ENCODE results near the gene ECI1.

DNA sequence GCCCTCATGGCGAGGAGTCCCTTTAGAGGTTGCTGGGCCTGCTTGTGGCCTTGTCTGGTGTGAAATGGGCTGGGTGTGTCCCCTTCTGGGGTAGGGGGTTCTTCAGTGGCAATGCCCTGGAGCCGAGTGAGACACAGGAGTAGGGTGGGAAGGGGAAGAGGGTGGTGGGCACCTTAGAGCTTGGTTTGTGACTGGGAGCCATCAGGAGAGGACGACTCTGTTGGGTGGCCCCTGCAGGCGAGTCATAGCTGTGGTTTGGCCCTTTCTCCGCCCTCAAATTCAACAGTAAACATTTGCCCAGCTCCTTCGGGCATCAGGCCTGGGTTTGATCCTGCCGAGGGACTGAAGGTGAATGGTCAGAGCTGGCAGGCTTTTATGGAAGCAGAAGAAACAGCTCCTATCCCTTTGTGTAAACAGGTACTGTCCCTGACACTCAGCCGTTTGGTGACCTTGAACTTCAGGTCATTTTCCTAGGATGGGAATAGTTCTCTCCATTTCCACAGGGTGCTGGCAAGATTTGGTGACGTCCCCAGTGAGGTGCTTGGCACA is 25.1 kb downstream of the ECI1 start:
- TF ChIP-seq CTCF (conservative IDR thresholded peaks at IDR 0.05; ENCODE audit: low read length), result no peak
- no peak for TF ChIP-seq EZH2phosphoT487 (IDR thresholded peaks at IDR 0.05; ENCODE audit: borderline replicate concordance)
